ENCODE measurements around the gene NFIA.

Gene NFIA

GRCh38 chr1:61253059-61253735 lies 170.8 kb downstream of the NFIA start:
- FAIRE-seq (no peak), DNase-seq (ENCODE audit: insufficient read length, low spot score) (no peak)

GRCh38 chr1:61253912-61254633 lies 171.7 kb downstream of the NFIA start:
- TF ChIP-seq PAX5 (IDR thresholded peaks at IDR 0.05; ENCODE audit: insufficient read depth, low read length, severe bottlenecking), result no peak
- no peak for TF ChIP-seq POU2F2 (IDR thresholded peaks at IDR 0.05; ENCODE audit: low read depth, low read length)
- no peak for TF ChIP-seq TAF1 (IDR thresholded peaks at IDR 0.05; ENCODE audit: low read depth, low read length)
- no peak for TF ChIP-seq POLR2AphosphoS5 (IDR thresholded peaks at IDR 0.05; ENCODE audit: low read depth, low read length)
- TF ChIP-seq SPI1 (IDR thresholded peaks at IDR 0.05; ENCODE audit: low read depth, low read length), result no peak
- TF ChIP-seq POLR2A (IDR thresholded peaks at IDR 0.05; ENCODE audit: low read depth, low read length), result no peak
- DNase-seq (ENCODE audit: insufficient read length, low spot score) (no peak), FAIRE-seq (no peak)

More at GRCh38 chr1:61253059-61253735, 170.8 kb downstream of the NFIA start:
- no peak for TF ChIP-seq SPI1 (IDR thresholded peaks at IDR 0.05; ENCODE audit: low read depth, low read length)
- TF ChIP-seq POU2F2 (IDR thresholded peaks at IDR 0.05; ENCODE audit: low read depth, low read length), result no peak

- no peak for DNase-seq (ENCODE audit: insufficient read length, low spot score)
- TF ChIP-seq POU2F2 (IDR thresholded peaks at IDR 0.05; ENCODE audit: low read depth, low read length) (no peak), TAF1 (IDR thresholded peaks at IDR 0.05; ENCODE audit: low read depth, low read length) (no peak), POLR2AphosphoS5 (IDR thresholded peaks at IDR 0.05; ENCODE audit: low read depth, low read length) (no peak), SPI1 (IDR thresholded peaks at IDR 0.05; ENCODE audit: low read depth, low read length) (no peak), PAX5 (IDR thresholded peaks at IDR 0.05; ENCODE audit: insufficient read depth, low read length, severe bottlenecking) (no peak), POLR2A (IDR thresholded peaks at IDR 0.05; ENCODE audit: low read depth, low read length) (no peak)
- FAIRE-seq, result no peak
Observed at GRCh38 chr1:61254634-61255357, 172.4 kb downstream of the NFIA start.

- TF ChIP-seq TAF1 (IDR thresholded peaks at IDR 0.05; ENCODE audit: low read depth, low read length) (no peak), POU2F2 (IDR thresholded peaks at IDR 0.05; ENCODE audit: low read depth, low read length) (no peak), PAX5 (IDR thresholded peaks at IDR 0.05; ENCODE audit: insufficient read depth, low read length, severe bottlenecking) (no peak), POLR2AphosphoS5 (IDR thresholded peaks at IDR 0.05; ENCODE audit: low read depth, low read length) (no peak), POLR2A (IDR thresholded peaks at IDR 0.05; ENCODE audit: low read depth, low read length) (no peak), SPI1 (IDR thresholded peaks at IDR 0.05; ENCODE audit: low read depth, low read length) (no peak)
- FAIRE-seq (no peak), DNase-seq (ENCODE audit: insufficient read length, low spot score) (no peak)
Observed at GRCh38 chr1:61255358-61255703, 173.0 kb downstream of the NFIA start.

- FAIRE-seq, result no peak
- DNase-seq (ENCODE audit: insufficient read length, low spot score), result no peak
- no peak for TF ChIP-seq POU2F2 (IDR thresholded peaks at IDR 0.05; ENCODE audit: low read depth, low read length)
- no peak for TF ChIP-seq PAX5 (IDR thresholded peaks at IDR 0.05; ENCODE audit: insufficient read depth, low read length, severe bottlenecking)
- no peak for TF ChIP-seq TAF1 (IDR thresholded peaks at IDR 0.05; ENCODE audit: low read depth, low read length)
- no peak for TF ChIP-seq SPI1 (IDR thresholded peaks at IDR 0.05; ENCODE audit: low read depth, low read length)
Observed at GRCh38 chr1:61259379-61260148, 177.2 kb downstream of the NFIA start.

- DNase-seq (ENCODE audit: insufficient read length, low spot score), result no peak
- no peak for FAIRE-seq
- no peak for TF ChIP-seq POU2F2 (IDR thresholded peaks at IDR 0.05; ENCODE audit: low read depth, low read length)
- TF ChIP-seq SPI1 (IDR thresholded peaks at IDR 0.05; ENCODE audit: low read depth, low read length), result no peak
- TF ChIP-seq POLR2AphosphoS5 (IDR thresholded peaks at IDR 0.05; ENCODE audit: low read depth, low read length), result no peak
- TF ChIP-seq PAX5 (IDR thresholded peaks at IDR 0.05; ENCODE audit: insufficient read depth, low read length, severe bottlenecking), result no peak
- no peak for TF ChIP-seq POLR2A (IDR thresholded peaks at IDR 0.05; ENCODE audit: low read depth, low read length)
- no peak for TF ChIP-seq TAF1 (IDR thresholded peaks at IDR 0.05; ENCODE audit: low read depth, low read length)
Observed at GRCh38 chr1:61260171-61260570, 177.8 kb downstream of the NFIA start.

GRCh38 chr1:61261595-61261994 lies 179.2 kb downstream of the NFIA start:
- DNase-seq (ENCODE audit: insufficient read length, low spot score) (no peak), FAIRE-seq (no peak)
- no peak for TF ChIP-seq POLR2A (IDR thresholded peaks at IDR 0.05; ENCODE audit: low read depth, low read length)
- no peak for TF ChIP-seq SPI1 (IDR thresholded peaks at IDR 0.05; ENCODE audit: low read depth, low read length)
- no peak for TF ChIP-seq TAF1 (IDR thresholded peaks at IDR 0.05; ENCODE audit: low read depth, low read length)
- no peak for TF ChIP-seq PAX5 (IDR thresholded peaks at IDR 0.05; ENCODE audit: insufficient read depth, low read length, severe bottlenecking)
- no peak for TF ChIP-seq POU2F2 (IDR thresholded peaks at IDR 0.05; ENCODE audit: low read depth, low read length)
- no peak for TF ChIP-seq POLR2AphosphoS5 (IDR thresholded peaks at IDR 0.05; ENCODE audit: low read depth, low read length)

- DNase-seq (ENCODE audit: insufficient read length, low spot score), result no peak
Observed at GRCh38 chr1:61263905-61264824, 181.8 kb downstream of the NFIA start.

More at GRCh38 chr1:61263905-61264824, 181.8 kb downstream of the NFIA start:
- no peak for FAIRE-seq
- TF ChIP-seq POLR2A (IDR thresholded peaks at IDR 0.05; ENCODE audit: low read depth, low read length) (no peak), PAX5 (IDR thresholded peaks at IDR 0.05; ENCODE audit: insufficient read depth, low read length, severe bottlenecking) (no peak), SPI1 (IDR thresholded peaks at IDR 0.05; ENCODE audit: low read depth, low read length) (no peak), POU2F2 (IDR thresholded peaks at IDR 0.05; ENCODE audit: low read depth, low read length) (no peak), TAF1 (IDR thresholded peaks at IDR 0.05; ENCODE audit: low read depth, low read length) (no peak), POLR2AphosphoS5 (IDR thresholded peaks at IDR 0.05; ENCODE audit: low read depth, low read length) (no peak)

Data from GM12891 (cell line).